NAMALWA (cell line): Measurements from ENCODE around the gene KRTAP3-2.
"Not testable (repeated sequence)": the region's sequence is repeated elsewhere in the genome, so short reads cannot be mapped to it uniquely, and the experiment has no call there.

ENCODE experiments used
- DNase-seq: peaks from one replicate; pipeline ENCODE4 v3.0.0-alpha.2; 2015; ENCODE audit warnings: low spot score

Gene KRTAP3-2

DNA sequence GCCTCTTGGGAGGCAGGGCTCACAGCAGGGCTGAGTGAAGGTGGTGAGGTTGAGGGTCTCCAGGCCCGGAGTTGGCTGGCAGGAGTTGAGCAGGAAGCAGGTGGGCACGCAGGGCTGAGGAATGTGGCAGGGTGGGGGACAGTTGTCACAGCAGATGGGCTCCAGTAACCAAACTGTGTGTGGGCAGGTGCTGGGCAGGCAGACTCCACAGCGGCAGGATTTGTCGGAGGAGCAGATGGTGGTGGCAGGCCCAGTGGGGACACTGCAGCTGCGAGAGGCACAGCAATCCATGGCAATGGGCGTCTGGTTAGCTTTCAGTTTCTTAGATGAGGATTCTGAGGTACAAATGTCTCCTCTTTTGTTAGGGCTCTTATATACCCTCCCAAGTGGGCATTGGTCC lies at the start of gene KRTAP3-2:
TSS of gene KRTAP3-2 (minus strand) at position 344 of the 400 bp plus-strand sequence. CDS start at position 291, 53 bp downstream.
- DNase-seq: not testable (repeated sequence)

- no peak for DNase-seq
Measured at GRCh38 chr17:41049110-41049509, 49.4 kb upstream of the KRTAP3-2 start.

DNA sequence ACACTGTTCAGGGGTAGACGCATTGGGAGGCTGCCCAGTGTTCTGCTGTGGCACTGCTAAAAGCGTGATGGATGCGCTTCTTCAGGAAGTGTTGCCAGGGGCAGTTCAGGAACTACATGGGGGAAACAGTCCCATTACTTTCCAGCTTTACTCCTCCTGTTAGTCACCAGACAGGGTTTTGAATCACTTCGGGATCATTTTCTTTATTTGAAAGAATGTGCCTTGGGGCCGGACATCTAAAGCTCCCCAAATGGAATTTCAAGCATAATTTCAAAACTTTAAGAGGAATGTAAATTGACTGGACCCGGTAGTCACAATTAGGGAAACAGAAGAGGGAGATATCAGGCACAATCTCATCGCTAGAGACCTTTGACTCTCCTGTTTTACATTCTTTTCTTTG lies 48.7 kb upstream of the KRTAP3-2 start:
- DNase-seq: no peak

- not testable (repeated sequence) for DNase-seq
Measured at GRCh38 chr17:41046735-41047465, 47.2 kb upstream of the KRTAP3-2 start, which contains the start of gene KRTAP2-1. TSS of gene KRTAP2-1 (minus strand) at chr17:41047316. CDS start at chr17:41047267, 49 bp downstream.

GRCh38 chr17:41042953-41043352 lies 43.2 kb upstream of the KRTAP3-2 start:
- no peak for DNase-seq

DNA sequence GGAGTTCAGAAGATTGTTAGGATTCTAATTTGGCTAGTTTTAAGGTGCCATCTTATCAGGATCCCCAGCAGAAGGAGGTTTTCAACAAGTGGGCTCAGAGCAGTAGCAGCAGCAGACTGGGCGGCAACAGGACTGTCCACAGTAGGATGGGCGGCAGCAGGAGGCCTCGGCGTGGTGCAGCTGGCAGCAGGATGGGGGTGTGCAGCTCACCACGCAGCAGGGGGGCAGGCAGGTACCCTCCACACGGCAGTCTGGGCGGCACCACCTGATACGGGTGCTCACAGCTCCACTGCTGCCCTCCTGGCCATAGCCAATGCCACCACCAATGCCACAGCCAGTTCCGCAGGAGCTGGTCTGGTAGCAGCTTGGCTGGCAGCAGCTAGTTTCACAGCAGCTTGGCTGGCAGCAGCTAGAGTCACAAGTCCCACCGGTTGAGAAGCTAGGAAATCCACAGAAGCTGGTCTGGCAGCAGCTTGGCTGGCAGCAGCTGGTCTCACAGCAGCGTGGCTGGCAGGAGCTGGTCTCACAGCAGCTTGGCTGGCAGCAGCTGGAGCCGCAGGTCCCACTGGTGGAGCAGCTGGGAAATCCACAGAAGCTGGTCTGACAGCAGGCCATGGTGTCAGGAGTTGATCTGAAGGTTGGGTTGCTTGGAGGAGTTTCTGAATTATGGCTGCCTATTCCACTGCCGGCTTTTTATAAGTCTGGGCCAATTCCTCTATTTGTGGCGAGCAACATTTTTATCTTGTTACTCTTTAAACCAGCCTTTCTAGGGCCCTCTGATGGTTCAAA lies 41.3 kb upstream of the KRTAP3-2 start, which contains the start of gene KRTAP1-1:
TSS of gene KRTAP1-1 (minus strand) at position 668 of the 789 bp plus-strand sequence. CDS start at position 615, 53 bp downstream.
- DNase-seq: not testable (repeated sequence)

GRCh38 chr17:41037853-41038350 lies 38.2 kb upstream of the KRTAP3-2 start:
- no peak for DNase-seq

GRCh38 chr17:41034346-41034935 lies 34.7 kb upstream of the KRTAP3-2 start, which contains the start of gene KRTAP1-3:
TSS of gene KRTAP1-3 (minus strand) at chr17:41034874. CDS start at chr17:41034821, 53 bp downstream.
- DNase-seq: not testable (repeated sequence)

DNA sequence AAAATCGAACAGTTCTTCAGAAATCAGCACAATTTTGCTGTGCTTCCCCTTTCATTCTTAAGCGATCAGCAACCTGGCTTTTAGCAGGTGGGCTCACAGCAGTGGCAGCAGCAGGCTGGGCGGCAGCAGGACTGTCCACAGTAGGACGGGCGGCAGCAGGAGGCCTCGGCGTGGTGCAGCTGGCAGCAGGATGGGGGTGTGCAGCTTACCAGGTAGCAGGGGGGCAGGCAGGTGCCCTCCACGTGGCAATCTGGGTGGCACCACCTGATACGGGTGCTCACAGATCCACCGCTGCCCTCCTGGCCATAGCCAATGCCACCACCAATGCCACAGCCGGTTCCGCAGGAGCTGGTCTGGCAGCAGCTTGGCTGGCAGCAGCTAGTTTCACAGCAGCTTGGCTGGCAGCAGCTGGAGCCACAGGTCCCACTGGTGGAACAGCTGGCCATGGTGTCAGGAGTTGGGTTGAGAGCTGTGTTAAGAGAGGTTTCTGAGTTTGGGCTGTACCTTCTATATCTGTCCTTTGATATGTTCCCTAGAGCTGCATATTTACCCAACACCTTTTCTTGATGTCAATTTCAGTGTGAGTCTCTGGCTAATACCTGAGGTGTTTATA lies 30.0 kb upstream of the KRTAP3-2 start, which contains the start of gene KRTAP1-4:
TSS of gene KRTAP1-4 (minus strand) at position 563 of the 613 bp plus-strand sequence. CDS start at position 446, 117 bp downstream.
- DNase-seq: no peak

DNA sequence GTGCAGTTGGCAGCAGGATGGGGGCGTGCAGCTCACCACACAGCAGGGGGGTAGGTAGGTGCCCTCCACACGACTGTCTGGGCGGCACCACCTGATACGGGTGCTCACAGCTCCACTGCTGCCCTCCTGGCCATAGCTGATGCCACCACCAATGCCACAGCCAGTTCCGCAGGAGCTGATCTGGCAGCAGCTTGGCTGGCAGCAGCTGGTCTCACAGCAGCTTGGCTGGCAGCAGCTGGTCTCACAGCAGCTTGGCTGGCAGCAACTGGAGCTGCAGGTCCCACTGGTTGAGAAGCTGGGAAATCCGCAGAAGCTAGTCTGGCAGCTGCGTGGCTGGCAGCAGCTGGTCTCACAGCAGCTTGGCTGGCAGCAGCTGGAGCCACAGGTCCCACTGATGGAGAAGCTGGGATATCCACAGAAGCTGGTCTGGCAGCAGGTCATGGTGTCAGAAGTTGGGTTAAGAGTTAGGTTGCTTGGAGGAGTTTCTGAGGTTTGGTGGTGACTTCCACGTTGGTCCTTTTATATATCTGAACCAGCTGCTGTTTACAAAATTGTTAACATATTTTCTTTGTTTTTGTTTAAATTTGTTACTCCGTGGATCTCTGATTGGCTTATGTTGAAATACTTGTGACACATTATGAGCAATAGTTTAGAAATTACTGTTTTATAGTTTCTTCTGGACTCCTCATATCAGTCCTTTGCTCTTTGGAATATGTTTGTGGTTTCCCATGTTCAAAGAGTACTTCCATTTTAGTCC lies 27.2 kb upstream of the KRTAP3-2 start, which contains the start of gene KRTAP1-5:
TSS of gene KRTAP1-5 (minus strand) at position 494 of the 757 bp plus-strand sequence. CDS start at position 441, 53 bp downstream.
- DNase-seq: no peak

GRCh38 chr17:41024697-41025096 lies 25.0 kb upstream of the KRTAP3-2 start:
- DNase-seq: no peak

DNA sequence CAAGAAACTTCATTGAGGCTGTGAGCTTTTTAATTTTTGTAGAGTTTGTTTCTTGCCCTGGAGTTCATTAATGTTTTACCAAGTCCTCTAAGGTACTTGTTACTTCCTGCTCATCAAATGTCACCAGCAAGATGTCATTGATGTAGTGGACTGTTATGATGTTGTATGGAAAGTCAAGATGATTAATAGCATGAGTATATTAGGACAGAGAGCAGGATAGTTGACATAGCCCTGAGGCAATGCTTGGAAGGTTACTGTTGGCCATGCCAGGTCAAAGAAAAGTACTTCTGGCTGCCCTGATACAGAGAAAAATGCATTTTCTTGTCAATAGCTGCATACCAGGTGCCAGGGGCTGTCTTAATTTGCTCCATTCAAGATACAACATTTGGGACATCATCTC lies 20.6 kb upstream of the KRTAP3-2 start:
- DNase-seq: no peak

- DNase-seq: no peak
Measured at GRCh38 chr17:41019415-41019814, 19.7 kb upstream of the KRTAP3-2 start.

DNA sequence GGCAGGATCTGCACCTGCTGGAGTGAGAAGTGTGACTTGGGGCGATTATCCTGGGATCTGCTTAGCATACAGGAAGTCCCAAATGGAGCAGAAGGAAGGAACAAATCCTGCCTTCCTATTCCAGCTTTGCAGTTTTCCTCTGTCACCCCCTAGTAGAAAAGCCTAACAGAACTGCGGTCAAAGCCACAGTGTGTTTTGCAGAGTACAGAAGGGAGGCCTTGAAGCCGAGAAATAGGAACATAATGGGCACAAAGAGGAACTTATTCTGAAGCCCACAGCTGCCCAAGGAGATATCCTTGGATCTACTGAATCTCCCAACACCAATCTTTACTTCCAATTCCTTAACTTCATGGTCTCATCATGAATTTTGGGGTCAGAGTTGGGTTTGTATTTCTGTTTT lies 18.8 kb upstream of the KRTAP3-2 start:
- DNase-seq: no peak

DNA sequence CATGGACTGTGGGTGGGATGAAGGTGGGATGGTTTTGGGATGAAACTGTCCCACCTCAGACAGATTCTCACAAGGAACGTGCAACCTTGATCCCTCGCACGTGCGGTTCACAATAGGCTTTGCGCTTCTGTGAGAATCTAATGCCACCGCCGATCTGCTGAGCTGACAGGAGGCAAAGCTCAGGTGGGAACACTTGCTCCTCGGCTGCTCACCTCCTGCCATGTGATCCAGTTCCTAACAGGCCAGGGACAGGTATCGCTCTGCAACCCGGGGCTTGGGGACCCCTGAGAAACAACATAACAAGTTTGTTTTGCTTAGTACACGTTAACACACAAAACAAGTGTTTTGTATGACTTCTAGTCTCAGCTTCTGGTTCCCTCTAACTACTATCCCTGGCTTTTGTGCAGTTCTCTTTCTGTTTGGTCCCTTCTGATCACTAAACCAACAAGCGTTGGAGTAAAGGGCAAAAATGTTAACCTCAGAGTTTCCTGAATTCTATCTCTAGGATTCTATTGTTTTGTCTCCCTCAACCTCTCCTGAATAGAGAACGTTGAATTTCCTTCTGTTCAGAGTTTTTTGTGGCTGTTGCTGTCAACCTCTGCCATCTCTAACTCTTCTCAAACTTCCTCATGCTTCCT lies 17.0 kb upstream of the KRTAP3-2 start:
- no peak for DNase-seq

DNA sequence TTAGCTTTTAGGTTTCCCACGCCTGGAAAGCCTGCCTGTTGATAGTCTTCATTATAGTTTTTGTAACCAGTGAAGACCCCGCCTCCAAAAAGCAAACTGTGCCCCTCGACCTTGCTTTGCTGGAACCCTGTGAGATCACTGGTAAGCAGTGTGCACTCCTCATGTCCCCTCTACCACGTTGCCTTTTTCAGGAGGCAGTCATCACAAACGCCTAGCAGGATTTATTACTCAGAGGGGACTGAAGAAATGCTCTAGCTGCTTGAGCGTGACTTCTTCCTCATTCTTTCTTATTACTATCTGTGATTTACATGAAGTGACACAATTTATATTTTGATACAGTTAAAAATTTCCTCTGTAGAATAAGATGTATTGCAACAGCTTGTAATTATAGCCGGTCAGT lies 15.7 kb upstream of the KRTAP3-2 start:
- no peak for DNase-seq

DNA sequence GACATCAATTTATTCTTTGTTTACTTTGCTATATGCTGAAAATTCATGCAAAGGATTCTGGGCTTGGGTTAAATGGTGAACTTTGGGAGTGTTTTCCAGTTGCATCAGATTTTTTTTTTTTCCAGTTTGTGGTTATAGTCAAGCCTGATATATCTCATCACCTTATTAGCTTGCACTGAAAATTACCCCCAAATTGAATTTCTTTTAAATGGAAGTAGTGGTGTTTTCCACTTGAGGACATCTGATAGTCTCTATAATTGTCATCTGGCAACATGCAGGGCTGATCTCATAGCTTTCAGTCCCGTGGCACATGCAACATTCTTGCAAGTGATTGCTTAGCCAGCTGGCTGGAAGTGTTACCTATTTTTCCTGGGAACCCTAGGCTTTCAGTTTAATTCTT lies 13.9 kb upstream of the KRTAP3-2 start:
- DNase-seq: no peak

DNA sequence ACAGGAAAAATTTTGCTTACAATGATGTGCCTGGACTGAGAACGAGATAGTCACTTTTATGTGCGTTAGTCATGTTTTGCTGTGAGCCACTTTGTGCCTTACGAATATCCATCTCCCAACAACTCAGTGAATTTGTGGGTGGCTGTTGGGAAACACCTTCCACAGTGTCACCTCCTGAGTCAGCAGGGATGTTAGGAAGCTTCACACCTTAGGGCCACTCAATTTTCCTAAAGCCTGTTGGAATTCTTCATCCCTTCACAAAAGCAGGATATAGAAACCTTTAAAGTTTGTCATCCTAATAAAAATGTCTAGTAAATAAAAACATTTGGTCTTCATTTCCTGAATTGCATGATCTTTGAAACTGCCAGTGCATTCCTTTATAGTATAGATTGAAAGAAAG lies 13.5 kb upstream of the KRTAP3-2 start:
- no peak for DNase-seq

DNA sequence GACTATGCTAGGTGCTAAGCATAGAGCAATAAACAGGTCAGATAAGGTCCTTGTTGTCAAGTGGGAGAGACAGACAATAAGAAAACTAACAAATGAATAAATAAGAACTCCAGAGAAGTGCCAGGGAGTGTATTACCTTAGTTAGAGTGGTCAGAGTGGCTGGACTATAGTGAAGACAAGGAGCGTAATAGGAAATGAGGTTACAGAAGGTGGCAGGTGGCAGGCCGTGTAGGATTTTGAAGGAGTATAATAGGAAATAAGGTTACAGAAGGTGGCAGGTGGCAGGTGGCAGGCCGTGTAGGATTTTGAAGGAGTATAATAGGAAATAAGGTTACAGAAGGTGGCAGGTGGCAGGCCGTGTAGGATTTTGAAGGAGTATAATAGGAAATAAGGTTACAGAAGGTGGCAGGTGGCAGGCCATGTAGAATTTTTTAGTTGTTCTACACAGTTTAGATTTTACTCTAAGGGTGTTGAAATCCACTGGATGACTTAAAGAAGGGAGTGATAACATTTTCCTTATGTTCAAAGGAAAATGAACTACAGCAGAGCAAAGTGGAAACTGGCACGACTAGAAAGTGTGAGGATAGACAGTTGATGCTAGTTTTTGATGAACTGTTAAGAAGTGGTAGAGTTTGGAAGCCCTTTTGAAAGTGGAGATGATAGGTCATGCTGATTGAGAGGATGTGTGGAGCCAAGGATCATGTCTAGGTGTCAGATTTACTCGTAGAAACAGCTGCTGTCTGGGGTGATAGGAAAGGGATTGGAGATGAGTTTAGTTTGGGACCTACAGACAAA lies 12.8 kb upstream of the KRTAP3-2 start:
- DNase-seq: no peak
